ENCODE data around the gene TCF20. TPM values are rescaled to one million over a fixed set of nuclear protein-coding genes. Genes with fewer than 3 reads are reported as not detected.
A peak's percentile ranks its signal among the peaks of the same experiment; 100 is the strongest.

The TCF20 gene
- total and polyA plus RNA-seq, 4 experiments from 2014 or later: 0.72 to 93.4 (median 46.8) TPM

GRCh38 chr22:42282252-42282942 lies 11.9 kb upstream of the TCF20 start:
- intact Hi-C loops (cut with micrococcal nuclease): no loop called here
- CTCF ChIA-PET (ENCODE audit: partially characterized antibody): no interaction called here
- Mint-ChIP-seq H3K4me3 (peak overlapping the region; percentile 17 to 77 (median 65)), H3K36me3 (no peaks in the 10 kb centered on the region), H3K27me3 (no peaks in the 10 kb centered on the region), H3K4me1 (peaks cover 25 to 46% (median 34%) of the 10 kb centered on the region in 4 donors), H3K9me3 (no peaks in the 10 kb centered on the region), H3K27ac (peak overlapping the region in 4 of 7 donors; percentile 12 to 74 (median 50))
- Histone ChIP-seq H3K9me3 (ENCODE audit: control insufficient read depth in 1 of 2, low read length in 2 of 2) (no peaks in the 10 kb centered on the region), H3K36me3 (ENCODE audit: insufficient read depth, low read length) (no peaks in the 10 kb centered on the region), H3K4me1 (ENCODE audit: insufficient read depth, low read length) (peaks cover 44% of the 10 kb centered on the region), H3K27ac (ENCODE audit: low read depth, low read length) (no peak overlapping the region), H3K4me3 (ENCODE audit: low read length in 2 of 2) (no peak overlapping the region), H3K27me3 (ENCODE audit: insufficient read depth, low read length) (no peaks in the 10 kb centered on the region)
- no peak for DNase-seq
- POLR2A ChIA-PET (ENCODE audit: partially characterized antibody): no interaction called here

DNA sequence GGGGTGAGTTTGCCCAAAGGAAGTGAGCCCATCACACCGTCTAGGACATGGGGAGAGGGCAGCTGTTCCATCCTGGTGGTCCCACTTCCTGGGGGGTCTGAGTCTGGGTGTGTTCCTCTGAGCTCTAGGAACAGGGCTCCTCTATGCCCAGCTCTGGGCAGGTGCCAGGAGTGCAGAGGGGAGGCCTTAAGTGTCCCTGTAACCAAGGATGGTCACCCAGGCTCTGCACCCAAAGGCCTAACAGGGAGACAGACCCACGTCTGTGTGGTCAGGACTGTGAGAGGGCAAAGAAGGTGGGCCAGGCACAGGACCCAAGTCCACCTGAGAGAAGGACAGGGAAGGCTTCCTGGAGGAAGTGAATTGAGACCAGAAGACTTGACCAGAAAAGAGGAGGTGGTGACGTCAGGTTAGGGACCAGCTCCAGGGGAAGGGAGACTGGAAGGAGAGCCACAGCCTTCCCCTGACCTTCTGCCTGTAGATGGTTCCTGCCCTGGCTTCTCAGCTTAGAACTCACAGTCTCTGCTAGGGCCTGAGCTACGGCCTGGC lies 11.3 kb upstream of the TCF20 start:
- Mint-ChIP-seq H3K4me1 (peaks cover 23 to 40% (median 31%) of the 10 kb centered on the region in 4 donors), H3K36me3 (no peaks in the 10 kb centered on the region), H3K4me3 (peak overlapping the region in 6 of 8 donors; percentile 17 to 59 (median 44)), H3K27ac (peak overlapping the region in 1 of 7 donors; percentile 52), H3K9me3 (no peaks in the 10 kb centered on the region), H3K27me3 (no peaks in the 10 kb centered on the region)
- no peak overlapping the region for H3K27ac ChIP-seq (ENCODE audit: low read depth, low read length)
- CTCF ChIA-PET (ENCODE audit: partially characterized antibody): interaction anchor here (1.1 kb wide), 1 partner anchor 9 kb away, joined by 3 read pairs; no protein-coding TSS in a partner anchor
- no peak overlapping the region for H3K4me3 ChIP-seq (ENCODE audit: low read length in 2 of 2)
- POLR2A ChIA-PET (ENCODE audit: partially characterized antibody): no interaction called here
- intact Hi-C loops (cut with micrococcal nuclease): no loop called here
- H3K27me3 ChIP-seq (ENCODE audit: insufficient read depth, low read length): no peaks in the 10 kb centered on the region
- no peaks in the 10 kb centered on the region for H3K36me3 ChIP-seq (ENCODE audit: insufficient read depth, low read length)
- H3K4me1 ChIP-seq (ENCODE audit: insufficient read depth, low read length): peaks cover 38% of the 10 kb centered on the region
- no peak for DNase-seq
- no peaks in the 10 kb centered on the region for H3K9me3 ChIP-seq (ENCODE audit: control insufficient read depth in 1 of 2, low read length in 2 of 2)

GRCh38 chr22:42281284-42281683 lies 10.8 kb upstream of the TCF20 start:
- H3K9me3 Mint-ChIP-seq: no peaks in the 10 kb centered on the region
- no peak overlapping the region for H3K27ac ChIP-seq (ENCODE audit: low read depth, low read length)
- CTCF ChIA-PET (ENCODE audit: partially characterized antibody): interaction anchor here (1.1 to 1.9 kb wide), 2 partner anchors 9 to 157 kb away, joined by 3 to 7 read pairs; no protein-coding TSS in a partner anchor
- no peak overlapping the region for H3K4me3 Mint-ChIP-seq
- H3K27ac Mint-ChIP-seq: no peak overlapping the region
- no peaks in the 10 kb centered on the region for H3K36me3 Mint-ChIP-seq
- POLR2A ChIA-PET (ENCODE audit: partially characterized antibody): interaction anchor here (0.7 kb wide), 1 partner anchor 163 kb away, joined by 3 read pairs; no protein-coding TSS in a partner anchor
- H3K4me3 ChIP-seq (ENCODE audit: low read length in 2 of 2): no peak overlapping the region
- H3K9me3 ChIP-seq (ENCODE audit: control insufficient read depth in 1 of 2, low read length in 2 of 2): no peaks in the 10 kb centered on the region
- peaks cover 18 to 35% (median 26%) of the 10 kb centered on the region in 4 donors for H3K4me1 Mint-ChIP-seq
- H3K27me3 ChIP-seq (ENCODE audit: insufficient read depth, low read length): no peaks in the 10 kb centered on the region
- H3K4me1 ChIP-seq (ENCODE audit: insufficient read depth, low read length): peaks cover 33% of the 10 kb centered on the region
- no peaks in the 10 kb centered on the region for H3K27me3 Mint-ChIP-seq
- intact Hi-C loops (cut with micrococcal nuclease): no loop called here
- H3K36me3 ChIP-seq (ENCODE audit: insufficient read depth, low read length): no peaks in the 10 kb centered on the region
- DNase-seq: no peak

DNA sequence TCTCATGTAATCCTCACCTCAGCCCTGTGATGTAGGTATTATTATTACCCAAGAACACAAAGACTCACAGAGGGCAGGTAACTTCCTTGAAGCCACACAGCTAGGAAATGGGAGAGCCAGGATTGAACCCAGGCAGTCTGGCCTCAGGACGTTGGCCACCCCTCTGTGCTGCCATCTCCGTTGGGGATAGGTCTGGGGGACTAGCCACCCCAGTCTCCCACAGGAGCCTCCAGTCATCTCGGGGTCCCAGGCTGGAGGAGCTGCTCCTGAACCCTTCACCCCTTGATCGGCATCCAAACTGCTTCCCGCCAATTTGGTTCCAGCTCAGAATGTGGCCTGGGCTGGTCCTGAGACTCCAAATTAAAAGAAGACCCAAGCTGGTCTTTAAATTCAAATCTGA lies 10.4 kb upstream of the TCF20 start:
- no peak for DNase-seq
- Mint-ChIP-seq H3K4me1 (peaks cover 14 to 30% (median 22%) of the 10 kb centered on the region in 4 donors), H3K27me3 (no peaks in the 10 kb centered on the region), H3K36me3 (no peaks in the 10 kb centered on the region), H3K4me3 (no peak overlapping the region), H3K9me3 (no peaks in the 10 kb centered on the region), H3K27ac (peak overlapping the region in 1 of 7 donors; percentile 60)
- no peaks in the 10 kb centered on the region for H3K9me3 ChIP-seq (ENCODE audit: control insufficient read depth in 1 of 2, low read length in 2 of 2)
- peaks cover 29% of the 10 kb centered on the region for H3K4me1 ChIP-seq (ENCODE audit: insufficient read depth, low read length)
- POLR2A ChIA-PET (ENCODE audit: partially characterized antibody): interaction anchor here (0.7 to 1.3 kb wide), 2 partner anchors 20 to 163 kb away, joined by 3 read pairs; no protein-coding TSS in a partner anchor
- no peak overlapping the region for H3K4me3 ChIP-seq (ENCODE audit: low read length in 2 of 2)
- CTCF ChIA-PET (ENCODE audit: partially characterized antibody): interaction anchor here (1.1 to 1.9 kb wide), 3 partner anchors 8 to 157 kb away, joined by 3 to 7 read pairs (median 5); no protein-coding TSS in a partner anchor
- no peaks in the 10 kb centered on the region for H3K27me3 ChIP-seq (ENCODE audit: insufficient read depth, low read length)
- H3K36me3 ChIP-seq (ENCODE audit: insufficient read depth, low read length): no peaks in the 10 kb centered on the region
- H3K27ac ChIP-seq (ENCODE audit: low read depth, low read length): no peak overlapping the region
- intact Hi-C loops (cut with micrococcal nuclease): no loop called here

DNA sequence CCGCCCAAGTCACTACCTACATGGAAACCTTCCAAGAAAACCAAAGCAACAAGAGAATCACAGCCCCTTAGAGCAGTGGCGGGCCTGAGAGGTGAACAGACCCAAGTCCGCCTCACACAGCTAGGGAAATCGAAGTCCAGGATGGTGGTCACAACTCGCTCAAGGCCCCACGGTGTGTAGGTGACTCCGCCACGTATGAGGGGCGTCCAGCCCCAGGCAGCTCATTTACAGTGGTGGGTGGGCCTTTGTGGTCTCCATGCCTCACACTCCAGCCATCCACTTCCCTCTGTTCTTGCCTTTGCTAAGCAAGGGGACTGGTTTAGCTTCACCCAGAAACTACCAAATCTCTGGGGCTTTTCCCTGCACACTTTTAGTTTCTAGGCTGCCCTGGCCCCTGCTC lies 9.7 kb upstream of the TCF20 start:
- H3K4me1 Mint-ChIP-seq: peaks cover 9 to 23% (median 15%) of the 10 kb centered on the region in 4 donors

DNA sequence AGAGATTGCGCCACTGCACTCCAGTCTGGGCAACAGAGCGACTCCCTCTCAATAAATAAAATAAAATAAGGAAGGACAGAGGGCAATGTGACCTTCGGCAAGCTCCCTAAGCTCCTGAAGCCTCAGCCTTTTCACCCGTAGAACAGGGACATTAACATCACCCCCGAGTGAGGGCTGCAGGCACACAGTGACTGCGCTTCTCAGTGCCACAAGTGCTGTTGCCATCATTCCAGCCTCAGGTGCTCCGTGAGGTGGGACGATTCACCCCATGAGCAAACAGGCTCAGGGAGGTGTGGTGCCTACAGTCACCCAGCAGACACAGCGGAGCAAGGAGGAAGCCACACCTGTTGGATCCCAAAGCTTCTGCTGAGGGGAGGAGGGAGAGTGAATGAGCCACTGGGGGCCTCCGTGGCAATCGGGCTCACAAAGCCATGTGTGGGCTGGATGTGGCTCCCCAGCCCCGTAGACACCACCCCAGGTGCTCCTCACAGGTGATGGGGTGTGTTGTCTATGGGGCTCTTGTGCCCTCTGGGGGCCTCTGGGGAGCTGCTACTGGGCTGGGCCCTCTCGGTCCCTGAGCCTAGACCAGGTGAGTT lies 9.1 kb upstream of the TCF20 start:
- Mint-ChIP-seq H3K4me3 (no peak overlapping the region), H3K36me3 (no peaks in the 10 kb centered on the region), H3K27ac (no peak overlapping the region), H3K4me1 (peaks cover 8 to 22% (median 14%) of the 10 kb centered on the region in 4 donors), H3K27me3 (no peaks in the 10 kb centered on the region), H3K9me3 (no peaks in the 10 kb centered on the region)
- H3K36me3 ChIP-seq (ENCODE audit: insufficient read depth, low read length): no peaks in the 10 kb centered on the region
- no peaks in the 10 kb centered on the region for H3K27me3 ChIP-seq (ENCODE audit: insufficient read depth, low read length)
- no peaks in the 10 kb centered on the region for H3K9me3 ChIP-seq (ENCODE audit: control insufficient read depth in 1 of 2, low read length in 2 of 2)
- CTCF ChIA-PET (ENCODE audit: partially characterized antibody): interaction anchor here (1.2 to 1.9 kb wide), 2 partner anchors 17 to 158 kb away, joined by 5 to 7 read pairs; no protein-coding TSS in a partner anchor
- no peak overlapping the region for H3K27ac ChIP-seq (ENCODE audit: low read depth, low read length)
- H3K4me1 ChIP-seq (ENCODE audit: insufficient read depth, low read length): peaks cover 15% of the 10 kb centered on the region
- POLR2A ChIA-PET (ENCODE audit: partially characterized antibody): interaction anchor here (1.3 kb wide), 3 partner anchors 22 to 164 kb away, joined by 3 to 4 read pairs (median 3); no protein-coding TSS in a partner anchor
- intact Hi-C loops (cut with micrococcal nuclease): loop anchor here (5.0 kb wide), 1 partner anchor 158 kb away; no protein-coding TSS in a partner anchor
- DNase-seq: no peak
- H3K4me3 ChIP-seq (ENCODE audit: low read length in 2 of 2): no peak overlapping the region

More for the DNA sequence above, 9.7 kb upstream of the TCF20 start:
- H3K9me3 ChIP-seq (ENCODE audit: control insufficient read depth in 1 of 2, low read length in 2 of 2): no peaks in the 10 kb centered on the region
- Mint-ChIP-seq H3K36me3 (no peaks in the 10 kb centered on the region), H3K27me3 (no peaks in the 10 kb centered on the region), H3K9me3 (no peaks in the 10 kb centered on the region), H3K27ac (peak overlapping the region in 2 of 7 donors; percentile 29 to 60), H3K4me3 (no peak overlapping the region)
- H3K36me3 ChIP-seq (ENCODE audit: insufficient read depth, low read length): no peaks in the 10 kb centered on the region
- intact Hi-C loops (cut with micrococcal nuclease): no loop called here
- H3K27me3 ChIP-seq (ENCODE audit: insufficient read depth, low read length): no peaks in the 10 kb centered on the region
- ChIA-PET CTCF (ENCODE audit: partially characterized antibody) (interaction anchor here (1.2 to 1.9 kb wide), 2 partner anchors 16 to 158 kb away, joined by 5 to 7 read pairs; no protein-coding TSS in a partner anchor), POLR2A (ENCODE audit: partially characterized antibody) (interaction anchor here (1.3 kb wide), 3 partner anchors 21 to 164 kb away, joined by 3 to 4 read pairs (median 3); no protein-coding TSS in a partner anchor)
- DNase-seq: no peak
- H3K27ac ChIP-seq (ENCODE audit: low read depth, low read length): no peak overlapping the region
- H3K4me3 ChIP-seq (ENCODE audit: low read length in 2 of 2): no peak overlapping the region
- H3K4me1 ChIP-seq (ENCODE audit: insufficient read depth, low read length): peaks cover 22% of the 10 kb centered on the region
